ENCODE results near the gene SBK3.

Gene SBK3

DNA sequence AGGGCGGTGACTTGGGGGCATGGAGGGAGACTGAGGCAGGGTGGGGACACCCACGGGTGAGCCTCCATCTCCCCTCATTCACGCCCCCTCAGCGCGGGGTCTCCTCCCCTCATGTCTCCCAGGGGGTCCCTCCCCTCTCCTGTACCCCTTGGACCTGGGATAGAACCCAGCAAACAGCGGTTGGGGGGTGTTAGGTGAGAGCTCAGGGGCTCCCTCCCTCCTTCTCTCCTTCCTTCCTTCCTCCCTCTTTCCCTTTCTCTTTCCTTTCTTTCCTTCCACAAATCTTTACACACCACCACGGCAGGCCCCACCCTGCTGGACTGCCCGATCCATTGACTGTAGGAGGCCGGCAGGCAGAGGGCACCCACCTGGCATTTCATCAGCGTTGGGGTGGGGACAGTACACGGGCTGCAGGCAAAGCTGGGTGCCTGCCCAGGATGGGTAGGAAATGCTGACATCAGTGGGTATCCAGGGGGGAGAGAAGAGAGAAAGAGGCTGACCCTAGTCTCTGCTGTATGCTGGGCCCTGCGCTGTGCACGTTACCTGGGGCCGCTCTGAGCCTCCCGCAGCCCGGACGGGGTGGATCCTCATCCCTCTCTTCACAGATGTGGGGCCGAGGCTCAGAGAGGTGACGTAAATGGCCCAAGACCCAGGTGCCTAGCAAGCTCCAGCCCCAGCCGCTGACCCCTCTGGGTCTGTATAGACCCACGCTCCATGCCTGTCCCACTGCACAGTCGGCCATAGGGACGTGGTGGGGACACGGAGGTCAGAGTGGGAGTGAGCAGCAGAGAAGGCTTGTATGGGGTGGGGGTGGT is 53.6 kb downstream of the SBK3 start:
- no peak for DNase-seq

Measured in nucleus accumbens (tissue), 56 donors.